Measurements from ENCODE around the gene FUT8. TPM values are rescaled to one million over a fixed set of nuclear protein-coding genes. Genes with fewer than 3 reads are reported as not detected.

FUT8 gene
- total RNA-seq, 2 experiments from 2014 or later, result 70.9 to 79.2 TPM

- Mint-ChIP-seq H3K4me1 (peaks cover 13% of the 10 kb centered on the region), H3K9me3 (no peaks in the 10 kb centered on the region), H3K27me3 (no peaks in the 10 kb centered on the region), H3K4me3 (no peak overlapping the region), H3K27ac (no peak overlapping the region), H3K36me3 (ENCODE audit: low read depth) (peaks cover 29% of the 10 kb centered on the region)
- DNase-seq, result no peak
- CTCF ChIA-PET, result interaction anchor here (1.2 kb wide), 1 partner anchor 43 kb away, joined by 3 read pairs; no protein-coding TSS in a partner anchor
- POLR2A ChIA-PET, result no interaction called here
These were observed 57.4 kb downstream of the FUT8 start for GRCh38 chr14:65469903-65470302.

GRCh38 chr14:65470404-65470880 is 57.9 kb downstream of the FUT8 start:
- peaks cover 31% of the 10 kb centered on the region for H3K36me3 Mint-ChIP-seq (ENCODE audit: low read depth)
- peaks cover 16% of the 10 kb centered on the region for H3K4me1 Mint-ChIP-seq
- no peak overlapping the region for H3K27ac Mint-ChIP-seq
- no peak overlapping the region for H3K4me3 Mint-ChIP-seq
- no peak for DNase-seq
- no peaks in the 10 kb centered on the region for H3K27me3 Mint-ChIP-seq
- ChIA-PET CTCF (no interaction called here), POLR2A (no interaction called here)
- no peaks in the 10 kb centered on the region for H3K9me3 Mint-ChIP-seq

GRCh38 chr14:65471038-65471878 is 58.7 kb downstream of the FUT8 start:
- H3K9me3 Mint-ChIP-seq, result no peaks in the 10 kb centered on the region
- POLR2A ChIA-PET, result no interaction called here
- peak overlapping the region; percentile 28 for H3K27ac Mint-ChIP-seq
- no peak for DNase-seq
- CTCF ChIA-PET, result interaction anchor here (0.6 to 1.4 kb wide), 2 partner anchors 14 to 56 kb away, joined by 3 to 4 read pairs; no protein-coding TSS in a partner anchor
- H3K4me1 Mint-ChIP-seq, result peaks cover 24% of the 10 kb centered on the region
- H3K36me3 Mint-ChIP-seq (ENCODE audit: low read depth), result peaks cover 30% of the 10 kb centered on the region
- H3K4me3 Mint-ChIP-seq, result no peak overlapping the region
- no peaks in the 10 kb centered on the region for H3K27me3 Mint-ChIP-seq

GRCh38 chr14:65472189-65472588 is 59.7 kb downstream of the FUT8 start:
- Mint-ChIP-seq H3K9me3 (no peaks in the 10 kb centered on the region), H3K4me1 (peaks cover 26% of the 10 kb centered on the region), H3K4me3 (no peak overlapping the region), H3K36me3 (ENCODE audit: low read depth) (peaks cover 26% of the 10 kb centered on the region), H3K27ac (no peak overlapping the region), H3K27me3 (no peaks in the 10 kb centered on the region)
- ChIA-PET CTCF (interaction anchor here (1.4 kb wide), 1 partner anchor 13 kb away, joined by 3 read pairs; no protein-coding TSS in a partner anchor), POLR2A (no interaction called here)
- no peak for DNase-seq

- Mint-ChIP-seq H3K4me1 (peaks cover 49% of the 10 kb centered on the region), H3K27me3 (no peaks in the 10 kb centered on the region), H3K4me3 (no peak overlapping the region), H3K27ac (no peak overlapping the region), H3K36me3 (ENCODE audit: low read depth) (peaks cover 36% of the 10 kb centered on the region), H3K9me3 (peaks cover 4% of the 10 kb centered on the region)
- CTCF ChIA-PET, result interaction anchor here (0.6 to 1.4 kb wide), 7 partner anchors 9 to 485 kb away, joined by 3 to 10 read pairs (median 3); no protein-coding TSS in a partner anchor
- no peak for DNase-seq
- POLR2A ChIA-PET, result interaction anchor here (0.6 kb wide), 2 partner anchors 29 to 153 kb away, joined by 3 to 4 read pairs; no protein-coding TSS in a partner anchor
These were observed 63.9 kb downstream of the FUT8 start for GRCh38 chr14:65476273-65476941.

GRCh38 chr14:65476942-65477318 is 64.4 kb downstream of the FUT8 start:
- CTCF ChIA-PET, result interaction anchor here (0.6 to 1.9 kb wide), 9 partner anchors 9 to 484 kb away, joined by 3 to 10 read pairs (median 4); no protein-coding TSS in a partner anchor
- H3K27ac Mint-ChIP-seq, result no peak overlapping the region

GRCh38 chr14:65478017-65478416 is 65.5 kb downstream of the FUT8 start:
- Mint-ChIP-seq H3K4me3 (no peak overlapping the region), H3K27me3 (no peaks in the 10 kb centered on the region), H3K36me3 (ENCODE audit: low read depth) (peaks cover 48% of the 10 kb centered on the region), H3K9me3 (peaks cover 4% of the 10 kb centered on the region), H3K4me1 (peaks cover 51% of the 10 kb centered on the region), H3K27ac (no peak overlapping the region)
- DNase-seq, result no peak
- CTCF ChIA-PET, result interaction anchor here (1.1 to 1.9 kb wide), 2 partner anchors 16 to 41 kb away, joined by 4 to 5 read pairs; no protein-coding TSS in a partner anchor
- POLR2A ChIA-PET, result no interaction called here

More at GRCh38 chr14:65476942-65477318, 64.4 kb downstream of the FUT8 start:
- DNase-seq, result no peak
- Mint-ChIP-seq H3K27me3 (no peaks in the 10 kb centered on the region), H3K9me3 (peaks cover 4% of the 10 kb centered on the region), H3K4me3 (no peak overlapping the region), H3K36me3 (ENCODE audit: low read depth) (peaks cover 41% of the 10 kb centered on the region), H3K4me1 (peaks cover 50% of the 10 kb centered on the region)
- POLR2A ChIA-PET, result interaction anchor here (0.6 kb wide), 2 partner anchors 30 to 153 kb away, joined by 3 to 4 read pairs; no protein-coding TSS in a partner anchor

- no peaks in the 10 kb centered on the region for H3K27me3 Mint-ChIP-seq
- H3K36me3 Mint-ChIP-seq (ENCODE audit: low read depth), result peaks cover 51% of the 10 kb centered on the region
- H3K4me1 Mint-ChIP-seq, result peaks cover 54% of the 10 kb centered on the region
- no peak overlapping the region for H3K27ac Mint-ChIP-seq
- ChIA-PET CTCF (interaction anchor here (1.0 to 1.9 kb wide), 2 partner anchors 13 to 17 kb away, joined by 3 to 5 read pairs; no protein-coding TSS in a partner anchor), POLR2A (interaction anchor here (0.6 kb wide), 1 partner anchor 1030 kb away, joined by 3 read pairs; the partner anchor contains the start of gene GPHN)
- peaks cover 4% of the 10 kb centered on the region for H3K9me3 Mint-ChIP-seq
- no peak for DNase-seq
- no peak overlapping the region for H3K4me3 Mint-ChIP-seq
These were observed 66.1 kb downstream of the FUT8 start for GRCh38 chr14:65478596-65478995.

GRCh38 chr14:65479386-65479785 is 66.9 kb downstream of the FUT8 start:
- peaks cover 46% of the 10 kb centered on the region for H3K36me3 Mint-ChIP-seq (ENCODE audit: low read depth)
- ChIA-PET POLR2A (interaction anchor here (0.6 kb wide), 1 partner anchor 1029 kb away, joined by 3 read pairs; the partner anchor contains the start of gene GPHN), CTCF (interaction anchor here (1.0 kb wide), 1 partner anchor 14 kb away, joined by 3 read pairs; no protein-coding TSS in a partner anchor)
- no peak for DNase-seq
- H3K4me3 Mint-ChIP-seq, result no peak overlapping the region
- H3K4me1 Mint-ChIP-seq, result peaks cover 55% of the 10 kb centered on the region
- peak overlapping the region; percentile 14 for H3K27ac Mint-ChIP-seq
- H3K9me3 Mint-ChIP-seq, result peaks cover 4% of the 10 kb centered on the region
- no peaks in the 10 kb centered on the region for H3K27me3 Mint-ChIP-seq

- Mint-ChIP-seq H3K27me3 (no peaks in the 10 kb centered on the region), H3K4me3 (no peak overlapping the region), H3K36me3 (ENCODE audit: low read depth) (peaks cover 48% of the 10 kb centered on the region), H3K9me3 (peaks cover 4% of the 10 kb centered on the region), H3K4me1 (peaks cover 43% of the 10 kb centered on the region), H3K27ac (no peak overlapping the region)
- DNase-seq, result no peak
- ChIA-PET CTCF (interaction anchor here (1.7 kb wide), 1 partner anchor 9 kb away, joined by 6 read pairs; no protein-coding TSS in a partner anchor), POLR2A (no interaction called here)
These were observed 70.4 kb downstream of the FUT8 start for GRCh38 chr14:65482757-65483438.

- no peak overlapping the region for H3K4me3 Mint-ChIP-seq
- no peak for DNase-seq
- peaks cover 47% of the 10 kb centered on the region for H3K36me3 Mint-ChIP-seq (ENCODE audit: low read depth)
- peaks cover 2% of the 10 kb centered on the region for H3K9me3 Mint-ChIP-seq
- POLR2A ChIA-PET, result no interaction called here
- CTCF ChIA-PET, result interaction anchor here (1.7 kb wide), 1 partner anchor 9 kb away, joined by 6 read pairs; no protein-coding TSS in a partner anchor
- H3K27ac Mint-ChIP-seq, result no peak overlapping the region
- H3K4me1 Mint-ChIP-seq, result peaks cover 36% of the 10 kb centered on the region
- H3K27me3 Mint-ChIP-seq, result no peaks in the 10 kb centered on the region
These were observed 71.1 kb downstream of the FUT8 start for GRCh38 chr14:65483647-65484046.

- CTCF ChIA-PET, result interaction anchor here (0.7 to 1.4 kb wide), 2 partner anchors 8 to 14 kb away, joined by 3 to 4 read pairs; no protein-coding TSS in a partner anchor
- no peaks in the 10 kb centered on the region for H3K27me3 Mint-ChIP-seq
- H3K36me3 Mint-ChIP-seq (ENCODE audit: low read depth), result peaks cover 37% of the 10 kb centered on the region
- POLR2A ChIA-PET, result interaction anchor here (0.5 kb wide), 1 partner anchor 186 kb away, joined by 3 read pairs; no protein-coding TSS in a partner anchor
- no peak overlapping the region for H3K4me3 Mint-ChIP-seq
- no peaks in the 10 kb centered on the region for H3K9me3 Mint-ChIP-seq
- peaks cover 24% of the 10 kb centered on the region for H3K4me1 Mint-ChIP-seq
- no peak for DNase-seq
- no peak overlapping the region for H3K27ac Mint-ChIP-seq
These were observed 73.0 kb downstream of the FUT8 start for GRCh38 chr14:65485516-65485915.

Data from activated CD4-positive, alpha-beta T cell treated with anti-CD3 and anti-CD28 coated beads, Interleukin-2, amount 10 ng/mL, durations not matched to agents 7 days and 5 days (primary cell).